Measurements from ENCODE around the gene DYRK2.

- no peak for TF ChIP-seq CTCF (IDR thresholded peaks at IDR 0.05)
- TF ChIP-seq POLR2A (IDR thresholded peaks at IDR 0.05), result no peak
- no peak for TF ChIP-seq POLR2AphosphoS5 (IDR thresholded peaks at IDR 0.05)
Observed at GRCh38 chr12:67712011-67712410, 63.5 kb downstream of the DYRK2 start.

Measured in breast epithelium (tissue), 3 donors.